ENCODE data around the gene TNFSF8. TPM values are rescaled to one million over a fixed set of nuclear protein-coding genes. Genes with fewer than 3 reads are reported as not detected.

Gene TNFSF8
- polyA plus RNA-seq, 1 of the 3 experiments (the other 2 are of a cell fraction) = not detected

- TF ChIP-seq MAX (IDR thresholded peaks at IDR 0.05; ENCODE audit: low read depth) (peak; percentile 45; the same call in 1 of the 2 replicates), ELF1 (IDR thresholded peaks at IDR 0.05) (no peak), RCOR1 (IDR thresholded peaks at IDR 0.05; ENCODE audit: low read length) (no peak), RAD21 (IDR thresholded peaks at IDR 0.05; ENCODE audit: low read length) (no peak), FOXM1 (IDR thresholded peaks at IDR 0.05; ENCODE audit: low read depth) (no peak), EZH2phosphoT487 (IDR thresholded peaks at IDR 0.05; ENCODE audit: borderline replicate concordance, low read depth) (no peak), NFIC (IDR thresholded peaks at IDR 0.05; ENCODE audit: borderline replicate concordance) (peak; percentile 86), RXRA (IDR thresholded peaks at IDR 0.05; ENCODE audit: borderline replicate concordance, low read depth) (no peak), NRF1 (IDR thresholded peaks at IDR 0.05; ENCODE audit: low read depth, low read length) (no peak), FOSL2 (IDR thresholded peaks at IDR 0.05; ENCODE audit: borderline replicate concordance, low read depth) (peak; percentile 42; the same call in 1 of the 2 replicates), TAF1 (IDR thresholded peaks at IDR 0.05; ENCODE audit: borderline replicate concordance, low read depth, low read length) (no peak), POLR2AphosphoS5 (IDR thresholded peaks at IDR 0.05; ENCODE audit: low read depth, low read length) (no peak), TCF12 (IDR thresholded peaks at IDR 0.05) (peak; percentile 54), EP300 (IDR thresholded peaks at IDR 0.05; ENCODE audit: borderline replicate concordance in 1 of 2, low read depth in 1 of 2, low read length in 1 of 2) (peak in 1 of 2 experiments; percentile 45; a peak in 1 of 4 replicates), PBX3 (IDR thresholded peaks at IDR 0.05) (peak; percentile 44), MXI1 (IDR thresholded peaks at IDR 0.05; ENCODE audit: low read depth, low read length) (no peak), YY1 (IDR thresholded peaks at IDR 0.05; ENCODE audit: low read depth) (no peak), TEAD4 (IDR thresholded peaks at IDR 0.05; ENCODE audit: borderline replicate concordance, insufficient read depth) (0 out of 2 replicates have a peak, but pooled peaks have one; percentile 19), GATA2 (CRISPR knock-in tag; IDR thresholded peaks at IDR 0.05) (no peak), JUND (IDR thresholded peaks at IDR 0.05) (0 out of 2 replicates have a peak, but pooled peaks have one; percentile 17)
- TF ChIP-seq, protein P1, sequence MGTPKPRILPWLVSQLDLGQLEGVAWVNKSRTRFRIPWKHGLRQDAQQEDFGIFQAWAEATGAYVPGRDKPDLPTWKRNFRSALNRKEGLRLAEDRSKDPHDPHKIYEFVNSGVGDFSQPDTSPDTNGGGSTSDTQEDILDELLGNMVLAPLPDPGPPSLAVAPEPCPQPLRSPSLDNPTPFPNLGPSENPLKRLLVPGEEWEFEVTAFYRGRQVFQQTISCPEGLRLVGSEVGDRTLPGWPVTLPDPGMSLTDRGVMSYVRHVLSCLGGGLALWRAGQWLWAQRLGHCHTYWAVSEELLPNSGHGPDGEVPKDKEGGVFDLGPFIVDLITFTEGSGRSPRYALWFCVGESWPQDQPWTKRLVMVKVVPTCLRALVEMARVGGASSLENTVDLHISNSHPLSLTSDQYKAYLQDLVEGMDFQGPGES (IDR thresholded peaks at IDR 0.05; ENCODE audit: low read depth, low read length) = no peak
Observed at GRCh38 chr9:114855488-114855887, 74.9 kb downstream of the TNFSF8 start (continued).

- POLR2A ChIA-PET = no interaction called here
- no peaks in the 10 kb centered on the region for H3K27me3 ChIP-seq (ENCODE audit: insufficient read depth)
- H3K79me2 ChIP-seq (ENCODE audit: insufficient read depth) = no peaks in the 10 kb centered on the region
- 48% methylated on average over 7 of the region's 7 CpGs for WGBS (ENCODE audit: low lambda C conversion rate)
- H3K4me3 ChIP-seq (ENCODE audit: low read depth in 2 of 2, low read length in 1 of 2) = no peak overlapping the region
- H3K9me2 ChIP-seq = no peaks in the 10 kb centered on the region
- H2AFZ ChIP-seq (ENCODE audit: low read depth) = no peak overlapping the region
- CTCF ChIA-PET = interaction anchor here (1.5 to 1.8 kb wide), 2 partner anchors 56 to 174 kb away, joined by 3 to 6 read pairs; no protein-coding TSS in a partner anchor
- no peaks in the 10 kb centered on the region for H3K9me3 ChIP-seq
- H3K36me3 ChIP-seq (replicated peaks in 1 of 2; ENCODE audit: control insufficient read depth in 1 of 2, insufficient read depth in 2 of 2, low read length in 1 of 2) = no peaks in the 10 kb centered on the region
- H3K9ac ChIP-seq = peak overlapping the region; percentile 48; the same call in 1 of the 2 replicates
- H3K4me1 ChIP-seq (ENCODE audit: control insufficient read depth in 1 of 2, insufficient read depth in 2 of 2, low read depth in 1 of 2, low read length in 1 of 2) = peaks cover 0 to 16% of the 10 kb centered on the region in 2 experiments; a peak in 3 of 4 replicates
- peaks cover 15% of the 10 kb centered on the region for H3F3A ChIP-seq (replicated peaks; ENCODE audit: insufficient read depth)
- no peak for DNase-seq
- H4K20me1 ChIP-seq (ENCODE audit: insufficient read depth) = no peaks in the 10 kb centered on the region
- H3K27ac ChIP-seq (ENCODE audit: low read depth in 2 of 2, low read length in 1 of 2) = peak overlapping the region in 1 of 2 experiments; percentile 92; a peak in 3 of 4 replicates
- peak overlapping the region; percentile 63; the same call in 1 of the 2 replicates for H3K4me2 ChIP-seq
- TF ChIP-seq, protein P2, sequence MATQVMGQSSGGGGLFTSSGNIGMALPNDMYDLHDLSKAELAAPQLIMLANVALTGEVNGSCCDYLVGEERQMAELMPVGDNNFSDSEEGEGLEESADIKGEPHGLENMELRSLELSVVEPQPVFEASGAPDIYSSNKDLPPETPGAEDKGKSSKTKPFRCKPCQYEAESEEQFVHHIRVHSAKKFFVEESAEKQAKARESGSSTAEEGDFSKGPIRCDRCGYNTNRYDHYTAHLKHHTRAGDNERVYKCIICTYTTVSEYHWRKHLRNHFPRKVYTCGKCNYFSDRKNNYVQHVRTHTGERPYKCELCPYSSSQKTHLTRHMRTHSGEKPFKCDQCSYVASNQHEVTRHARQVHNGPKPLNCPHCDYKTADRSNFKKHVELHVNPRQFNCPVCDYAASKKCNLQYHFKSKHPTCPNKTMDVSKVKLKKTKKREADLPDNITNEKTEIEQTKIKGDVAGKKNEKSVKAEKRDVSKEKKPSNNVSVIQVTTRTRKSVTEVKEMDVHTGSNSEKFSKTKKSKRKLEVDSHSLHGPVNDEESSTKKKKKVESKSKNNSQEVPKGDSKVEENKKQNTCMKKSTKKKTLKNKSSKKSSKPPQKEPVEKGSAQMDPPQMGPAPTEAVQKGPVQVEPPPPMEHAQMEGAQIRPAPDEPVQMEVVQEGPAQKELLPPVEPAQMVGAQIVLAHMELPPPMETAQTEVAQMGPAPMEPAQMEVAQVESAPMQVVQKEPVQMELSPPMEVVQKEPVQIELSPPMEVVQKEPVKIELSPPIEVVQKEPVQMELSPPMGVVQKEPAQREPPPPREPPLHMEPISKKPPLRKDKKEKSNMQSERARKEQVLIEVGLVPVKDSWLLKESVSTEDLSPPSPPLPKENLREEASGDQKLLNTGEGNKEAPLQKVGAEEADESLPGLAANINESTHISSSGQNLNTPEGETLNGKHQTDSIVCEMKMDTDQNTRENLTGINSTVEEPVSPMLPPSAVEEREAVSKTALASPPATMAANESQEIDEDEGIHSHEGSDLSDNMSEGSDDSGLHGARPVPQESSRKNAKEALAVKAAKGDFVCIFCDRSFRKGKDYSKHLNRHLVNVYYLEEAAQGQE (IDR thresholded peaks at IDR 0.05; ENCODE audit: low read depth, low read length) = no peak
- TF ChIP-seq NRF1 (IDR thresholded peaks at IDR 0.05; ENCODE audit: low read depth, low read length) (no peak), MAX (IDR thresholded peaks at IDR 0.05; ENCODE audit: low read depth) (no peak), RCOR1 (IDR thresholded peaks at IDR 0.05; ENCODE audit: low read length) (no peak), TAF1 (IDR thresholded peaks at IDR 0.05; ENCODE audit: borderline replicate concordance, low read depth, low read length) (no peak), EZH2phosphoT487 (IDR thresholded peaks at IDR 0.05; ENCODE audit: borderline replicate concordance, low read depth) (no peak)
- TF ChIP-seq, protein P3, sequence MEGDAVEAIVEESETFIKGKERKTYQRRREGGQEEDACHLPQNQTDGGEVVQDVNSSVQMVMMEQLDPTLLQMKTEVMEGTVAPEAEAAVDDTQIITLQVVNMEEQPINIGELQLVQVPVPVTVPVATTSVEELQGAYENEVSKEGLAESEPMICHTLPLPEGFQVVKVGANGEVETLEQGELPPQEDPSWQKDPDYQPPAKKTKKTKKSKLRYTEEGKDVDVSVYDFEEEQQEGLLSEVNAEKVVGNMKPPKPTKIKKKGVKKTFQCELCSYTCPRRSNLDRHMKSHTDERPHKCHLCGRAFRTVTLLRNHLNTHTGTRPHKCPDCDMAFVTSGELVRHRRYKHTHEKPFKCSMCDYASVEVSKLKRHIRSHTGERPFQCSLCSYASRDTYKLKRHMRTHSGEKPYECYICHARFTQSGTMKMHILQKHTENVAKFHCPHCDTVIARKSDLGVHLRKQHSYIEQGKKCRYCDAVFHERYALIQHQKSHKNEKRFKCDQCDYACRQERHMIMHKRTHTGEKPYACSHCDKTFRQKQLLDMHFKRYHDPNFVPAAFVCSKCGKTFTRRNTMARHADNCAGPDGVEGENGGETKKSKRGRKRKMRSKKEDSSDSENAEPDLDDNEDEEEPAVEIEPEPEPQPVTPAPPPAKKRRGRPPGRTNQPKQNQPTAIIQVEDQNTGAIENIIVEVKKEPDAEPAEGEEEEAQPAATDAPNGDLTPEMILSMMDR (IDR thresholded peaks at IDR 0.05) = no peak
Observed at GRCh38 chr9:114854736-114855355, 75.5 kb downstream of the TNFSF8 start.

Measured in SK-N-SH (cell line).